Heart left ventricle (tissue), 13 donors: ENCODE results near the gene SOBP.

Experiments
- POLR2A ChIP-seq, 2 donors: fragments of 450-650 bp; IDR thresholded peaks; one replicate each; pipeline ENCODE4 v1.6.1; 2017; ENCODE audit warnings: antibody characterized with exemption in 2 of 2, mild to moderate bottlenecking in 2 of 2, moderate library complexity in 2 of 2
- TF ChIP-seq, protein P1 (sequence below), 12 donors: fragments of 200-600 bp; sonication (generic) in 4 of 12; IDR thresholded peaks; one replicate each; pipeline versions ENCODE4 v1.5.0 to v1.8.0; 2018 to 2022; ENCODE audit warnings: antibody characterized with exemption in 12 of 12, mild to moderate bottlenecking in 5 of 12
- donor health status: ischemic (EF 13 %, LVEDD 7.1; RV severe dilation, severe dysfunction).
- donor health status: DM: no; HTN: yes; CAD: no.
- donor health status: DM: no; HTN: no; CAD: no.
- donor health status: ischemic (EF 25% LVEDD 6.9; RV normal size, moderate dysfunction).
- donor health status: ischemic (EF 25% LVEDD 5.7; RV mildly dilated, moderate dysfunction).
- donor health status: ischemic (EF 35%, LVEDD 5.7; RV mildly dilated, moderate dysfunction).
- donor health status: nonischemic (EF 11% LVEDD 7.7; RV severe dilation, severe dysfunction).
- donor health status: DM: yes; HTN: yes; CAD: no.
- donor health status: PGD.
- donor health status: ischemic (EF 29% LVEDD 5.4; RV normal size, mild dysfunction).
- donor health status: nonischemic (EF 23%, LVEDD 6.1; RV moderate dilation, normal function).

DNA sequence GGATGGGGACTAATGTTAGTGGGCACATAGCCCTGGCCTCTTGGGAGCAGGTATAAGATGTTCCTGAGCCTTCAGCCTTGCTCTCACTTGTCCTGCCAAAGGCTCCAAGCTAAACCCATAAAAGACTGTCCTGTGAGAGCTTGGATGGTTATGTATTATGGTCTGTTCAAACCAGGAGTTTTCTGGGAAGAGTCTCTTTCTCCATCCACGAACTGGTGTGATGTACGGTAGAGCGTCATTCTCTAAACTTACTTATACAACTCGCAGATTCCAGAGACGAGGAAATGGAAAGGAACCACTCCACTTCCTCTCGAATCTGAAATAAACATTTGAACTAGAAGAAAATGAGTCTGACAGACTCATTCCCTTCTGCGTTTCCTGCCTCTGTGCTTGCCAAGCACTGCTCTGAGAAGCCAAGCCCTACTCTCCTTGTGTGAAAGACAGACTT, 5.3 kb downstream of the SOBP start:
- TF ChIP-seq, protein P1, sequence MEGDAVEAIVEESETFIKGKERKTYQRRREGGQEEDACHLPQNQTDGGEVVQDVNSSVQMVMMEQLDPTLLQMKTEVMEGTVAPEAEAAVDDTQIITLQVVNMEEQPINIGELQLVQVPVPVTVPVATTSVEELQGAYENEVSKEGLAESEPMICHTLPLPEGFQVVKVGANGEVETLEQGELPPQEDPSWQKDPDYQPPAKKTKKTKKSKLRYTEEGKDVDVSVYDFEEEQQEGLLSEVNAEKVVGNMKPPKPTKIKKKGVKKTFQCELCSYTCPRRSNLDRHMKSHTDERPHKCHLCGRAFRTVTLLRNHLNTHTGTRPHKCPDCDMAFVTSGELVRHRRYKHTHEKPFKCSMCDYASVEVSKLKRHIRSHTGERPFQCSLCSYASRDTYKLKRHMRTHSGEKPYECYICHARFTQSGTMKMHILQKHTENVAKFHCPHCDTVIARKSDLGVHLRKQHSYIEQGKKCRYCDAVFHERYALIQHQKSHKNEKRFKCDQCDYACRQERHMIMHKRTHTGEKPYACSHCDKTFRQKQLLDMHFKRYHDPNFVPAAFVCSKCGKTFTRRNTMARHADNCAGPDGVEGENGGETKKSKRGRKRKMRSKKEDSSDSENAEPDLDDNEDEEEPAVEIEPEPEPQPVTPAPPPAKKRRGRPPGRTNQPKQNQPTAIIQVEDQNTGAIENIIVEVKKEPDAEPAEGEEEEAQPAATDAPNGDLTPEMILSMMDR (IDR thresholded peaks at IDR 0.05): no peak
- TF ChIP-seq POLR2A (IDR thresholded peaks at IDR 0.05): no peak
